ENCODE data around the gene KRR1. TPM values are rescaled to one million over a fixed set of nuclear protein-coding genes. Genes with fewer than 3 reads are reported as not detected.

The KRR1 gene
- total RNA-seq, 1 experiment from 2014 or later, result 192 TPM

GRCh38 chr12:75549989-75550388 lies 38.6 kb upstream of the KRR1 start (continued):
- no peak for TF ChIP-seq POLR2AphosphoS5 (IDR thresholded peaks at IDR 0.05; ENCODE audit: low read depth, low read length)
- TF ChIP-seq ZNF274 (IDR thresholded peaks at IDR 0.05; ENCODE audit: low read depth, low read length), result no peak
- no peak for TF ChIP-seq EZH2 (IDR thresholded peaks at IDR 0.05)
- no peak for TF ChIP-seq JUND (IDR thresholded peaks at IDR 0.05)
- no peak for TF ChIP-seq EZH2phosphoT487 (IDR thresholded peaks at IDR 0.05; ENCODE audit: borderline replicate concordance)

- Histone ChIP-seq H3K27ac (ENCODE audit: low read depth, low read length) (no peak overlapping the region), H3K79me2 (ENCODE audit: insufficient read depth, low read length) (no peaks in the 10 kb centered on the region), H3K36me3 (ENCODE audit: control insufficient read depth in 1 of 2, insufficient read depth in 2 of 2, low read length in 2 of 2) (no peaks in the 10 kb centered on the region), H3K4me1 (ENCODE audit: control insufficient read depth in 1 of 2, insufficient read depth in 2 of 2, low read length in 2 of 2) (peaks cover 40 to 41% of the 10 kb centered on the region in 2 experiments), H3K4me3 (replicated peaks in 1 of 2; ENCODE audit: low read depth in 1 of 2, low read length in 2 of 2) (no peak overlapping the region), H3K9ac (ENCODE audit: low read length) (no peak overlapping the region), H3K9me3 (ENCODE audit: control insufficient read depth in 1 of 2, insufficient read depth in 1 of 2, low read depth in 1 of 2, low read length in 2 of 2) (no peaks in the 10 kb centered on the region), H2AFZ (ENCODE audit: low read depth, low read length, poor library complexity, severe bottlenecking) (no peak overlapping the region), H3K4me2 (ENCODE audit: low read length) (no peak overlapping the region), H4K20me1 (ENCODE audit: insufficient read depth) (no peaks in the 10 kb centered on the region), H3K27me3 (ENCODE audit: insufficient read depth, low read length) (no peaks in the 10 kb centered on the region), H3K9me2 (ENCODE audit: insufficient read depth) (no peaks in the 10 kb centered on the region)
- intact Hi-C loops (cut with micrococcal nuclease), result no loop called here
- DNase-seq (ENCODE audit: low read depth, low spot score) (no peak), ATAC-seq (no peak)
- no TSS peak for BruUV-seq (replicated peaks)
- POLR2A ChIA-PET, result no interaction called here
- TF ChIP-seq ELF1 (IDR thresholded peaks at IDR 0.05; ENCODE audit: borderline replicate concordance, low read depth), result no peak
- TF ChIP-seq TCF7L2 (IDR thresholded peaks at IDR 0.05; ENCODE audit: borderline replicate concordance, extremely low read depth, insufficient read depth, insufficient read length), result no peak
- TF ChIP-seq EGR1 (IDR thresholded peaks at IDR 0.05; ENCODE audit: low read depth), result no peak
- TF ChIP-seq, protein P1, sequence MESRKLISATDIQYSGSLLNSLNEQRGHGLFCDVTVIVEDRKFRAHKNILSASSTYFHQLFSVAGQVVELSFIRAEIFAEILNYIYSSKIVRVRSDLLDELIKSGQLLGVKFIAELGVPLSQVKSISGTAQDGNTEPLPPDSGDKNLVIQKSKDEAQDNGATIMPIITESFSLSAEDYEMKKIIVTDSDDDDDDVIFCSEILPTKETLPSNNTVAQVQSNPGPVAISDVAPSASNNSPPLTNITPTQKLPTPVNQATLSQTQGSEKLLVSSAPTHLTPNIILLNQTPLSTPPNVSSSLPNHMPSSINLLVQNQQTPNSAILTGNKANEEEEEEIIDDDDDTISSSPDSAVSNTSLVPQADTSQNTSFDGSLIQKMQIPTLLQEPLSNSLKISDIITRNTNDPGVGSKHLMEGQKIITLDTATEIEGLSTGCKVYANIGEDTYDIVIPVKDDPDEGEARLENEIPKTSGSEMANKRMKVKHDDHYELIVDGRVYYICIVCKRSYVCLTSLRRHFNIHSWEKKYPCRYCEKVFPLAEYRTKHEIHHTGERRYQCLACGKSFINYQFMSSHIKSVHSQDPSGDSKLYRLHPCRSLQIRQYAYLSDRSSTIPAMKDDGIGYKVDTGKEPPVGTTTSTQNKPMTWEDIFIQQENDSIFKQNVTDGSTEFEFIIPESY (IDR thresholded peaks at IDR 0.05; ENCODE audit: extremely low read depth, insufficient replicate concordance, low read length), result no peak
- no peak for TF ChIP-seq RAD21 (IDR thresholded peaks at IDR 0.05; ENCODE audit: low read depth)
- TF ChIP-seq, protein P2, sequence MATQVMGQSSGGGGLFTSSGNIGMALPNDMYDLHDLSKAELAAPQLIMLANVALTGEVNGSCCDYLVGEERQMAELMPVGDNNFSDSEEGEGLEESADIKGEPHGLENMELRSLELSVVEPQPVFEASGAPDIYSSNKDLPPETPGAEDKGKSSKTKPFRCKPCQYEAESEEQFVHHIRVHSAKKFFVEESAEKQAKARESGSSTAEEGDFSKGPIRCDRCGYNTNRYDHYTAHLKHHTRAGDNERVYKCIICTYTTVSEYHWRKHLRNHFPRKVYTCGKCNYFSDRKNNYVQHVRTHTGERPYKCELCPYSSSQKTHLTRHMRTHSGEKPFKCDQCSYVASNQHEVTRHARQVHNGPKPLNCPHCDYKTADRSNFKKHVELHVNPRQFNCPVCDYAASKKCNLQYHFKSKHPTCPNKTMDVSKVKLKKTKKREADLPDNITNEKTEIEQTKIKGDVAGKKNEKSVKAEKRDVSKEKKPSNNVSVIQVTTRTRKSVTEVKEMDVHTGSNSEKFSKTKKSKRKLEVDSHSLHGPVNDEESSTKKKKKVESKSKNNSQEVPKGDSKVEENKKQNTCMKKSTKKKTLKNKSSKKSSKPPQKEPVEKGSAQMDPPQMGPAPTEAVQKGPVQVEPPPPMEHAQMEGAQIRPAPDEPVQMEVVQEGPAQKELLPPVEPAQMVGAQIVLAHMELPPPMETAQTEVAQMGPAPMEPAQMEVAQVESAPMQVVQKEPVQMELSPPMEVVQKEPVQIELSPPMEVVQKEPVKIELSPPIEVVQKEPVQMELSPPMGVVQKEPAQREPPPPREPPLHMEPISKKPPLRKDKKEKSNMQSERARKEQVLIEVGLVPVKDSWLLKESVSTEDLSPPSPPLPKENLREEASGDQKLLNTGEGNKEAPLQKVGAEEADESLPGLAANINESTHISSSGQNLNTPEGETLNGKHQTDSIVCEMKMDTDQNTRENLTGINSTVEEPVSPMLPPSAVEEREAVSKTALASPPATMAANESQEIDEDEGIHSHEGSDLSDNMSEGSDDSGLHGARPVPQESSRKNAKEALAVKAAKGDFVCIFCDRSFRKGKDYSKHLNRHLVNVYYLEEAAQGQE (IDR thresholded peaks at IDR 0.05; ENCODE audit: low read depth), result no peak
- no peak for TF ChIP-seq EZH2 (IDR thresholded peaks at IDR 0.05)
- TF ChIP-seq JUND (IDR thresholded peaks at IDR 0.05), result no peak
- TF ChIP-seq, protein P3, sequence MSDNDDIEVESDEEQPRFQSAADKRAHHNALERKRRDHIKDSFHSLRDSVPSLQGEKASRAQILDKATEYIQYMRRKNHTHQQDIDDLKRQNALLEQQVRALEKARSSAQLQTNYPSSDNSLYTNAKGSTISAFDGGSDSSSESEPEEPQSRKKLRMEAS (IDR thresholded peaks at IDR 0.05), result no peak
- no peak for TF ChIP-seq ZFX (IDR thresholded peaks at IDR 0.05)
- TF ChIP-seq EZH2phosphoT487 (IDR thresholded peaks at IDR 0.05; ENCODE audit: borderline replicate concordance), result no peak
- TF ChIP-seq ZNF274 (IDR thresholded peaks at IDR 0.05; ENCODE audit: low read depth, low read length), result no peak
- TF ChIP-seq, protein P4, sequence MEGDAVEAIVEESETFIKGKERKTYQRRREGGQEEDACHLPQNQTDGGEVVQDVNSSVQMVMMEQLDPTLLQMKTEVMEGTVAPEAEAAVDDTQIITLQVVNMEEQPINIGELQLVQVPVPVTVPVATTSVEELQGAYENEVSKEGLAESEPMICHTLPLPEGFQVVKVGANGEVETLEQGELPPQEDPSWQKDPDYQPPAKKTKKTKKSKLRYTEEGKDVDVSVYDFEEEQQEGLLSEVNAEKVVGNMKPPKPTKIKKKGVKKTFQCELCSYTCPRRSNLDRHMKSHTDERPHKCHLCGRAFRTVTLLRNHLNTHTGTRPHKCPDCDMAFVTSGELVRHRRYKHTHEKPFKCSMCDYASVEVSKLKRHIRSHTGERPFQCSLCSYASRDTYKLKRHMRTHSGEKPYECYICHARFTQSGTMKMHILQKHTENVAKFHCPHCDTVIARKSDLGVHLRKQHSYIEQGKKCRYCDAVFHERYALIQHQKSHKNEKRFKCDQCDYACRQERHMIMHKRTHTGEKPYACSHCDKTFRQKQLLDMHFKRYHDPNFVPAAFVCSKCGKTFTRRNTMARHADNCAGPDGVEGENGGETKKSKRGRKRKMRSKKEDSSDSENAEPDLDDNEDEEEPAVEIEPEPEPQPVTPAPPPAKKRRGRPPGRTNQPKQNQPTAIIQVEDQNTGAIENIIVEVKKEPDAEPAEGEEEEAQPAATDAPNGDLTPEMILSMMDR (IDR thresholded peaks at IDR 0.05 in 2 of 3, conservative IDR thresholded peaks at IDR 0.05 in 1 of 3; ENCODE audit: borderline replicate concordance in 1 of 3, insufficient read depth in 1 of 3, low read depth in 2 of 3, low read length in 2 of 3), result no peak
- no peak for TF ChIP-seq YY1 (IDR thresholded peaks at IDR 0.05; ENCODE audit: extremely low read depth, insufficient replicate concordance, low read depth, low read length)
- TF ChIP-seq SP1 (IDR thresholded peaks at IDR 0.05; ENCODE audit: low read depth), result no peak
- no peak for TF ChIP-seq SRF (IDR thresholded peaks at IDR 0.05; ENCODE audit: low read depth)
- CTCF ChIA-PET, result no interaction called here
- RAD21 ChIA-PET (ENCODE audit: low non-redundant PET in 1 of 2, low total read pairs in 2 of 2, uncharacterized antibody in 2 of 2, unreplicated experiment in 2 of 2), result no interaction called here
Measured at GRCh38 chr12:75548879-75549278, 37.5 kb upstream of the KRR1 start.

Measured in HCT116 (cell line).